ENCODE data around the gene CCSER1.

The CCSER1 gene

DNA sequence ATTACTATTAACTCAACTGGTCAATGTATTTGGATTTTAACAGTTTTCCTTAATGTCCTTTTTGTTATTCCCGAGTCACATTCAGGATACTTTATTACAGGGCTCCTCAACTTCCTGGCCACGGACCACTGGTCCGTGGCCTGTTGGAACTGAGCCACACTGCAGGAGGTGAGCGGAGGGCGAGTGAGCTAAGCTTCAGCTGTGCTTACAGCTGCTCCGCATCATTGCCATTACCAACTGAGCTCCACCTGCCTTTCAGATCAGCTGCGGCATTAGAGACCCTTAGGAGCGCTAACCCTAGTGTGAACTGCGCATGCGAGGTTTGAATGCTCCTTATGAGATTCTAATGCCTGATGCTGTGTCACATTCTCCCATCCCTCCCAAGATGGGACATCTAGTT lies 591.7 kb downstream of the CCSER1 start:
- H3K4me3 ChIP-seq (ENCODE audit: low read length): no peak overlapping the region
- no peak for DNase-seq (ENCODE audit: low read depth)
- TF ChIP-seq, protein P1, sequence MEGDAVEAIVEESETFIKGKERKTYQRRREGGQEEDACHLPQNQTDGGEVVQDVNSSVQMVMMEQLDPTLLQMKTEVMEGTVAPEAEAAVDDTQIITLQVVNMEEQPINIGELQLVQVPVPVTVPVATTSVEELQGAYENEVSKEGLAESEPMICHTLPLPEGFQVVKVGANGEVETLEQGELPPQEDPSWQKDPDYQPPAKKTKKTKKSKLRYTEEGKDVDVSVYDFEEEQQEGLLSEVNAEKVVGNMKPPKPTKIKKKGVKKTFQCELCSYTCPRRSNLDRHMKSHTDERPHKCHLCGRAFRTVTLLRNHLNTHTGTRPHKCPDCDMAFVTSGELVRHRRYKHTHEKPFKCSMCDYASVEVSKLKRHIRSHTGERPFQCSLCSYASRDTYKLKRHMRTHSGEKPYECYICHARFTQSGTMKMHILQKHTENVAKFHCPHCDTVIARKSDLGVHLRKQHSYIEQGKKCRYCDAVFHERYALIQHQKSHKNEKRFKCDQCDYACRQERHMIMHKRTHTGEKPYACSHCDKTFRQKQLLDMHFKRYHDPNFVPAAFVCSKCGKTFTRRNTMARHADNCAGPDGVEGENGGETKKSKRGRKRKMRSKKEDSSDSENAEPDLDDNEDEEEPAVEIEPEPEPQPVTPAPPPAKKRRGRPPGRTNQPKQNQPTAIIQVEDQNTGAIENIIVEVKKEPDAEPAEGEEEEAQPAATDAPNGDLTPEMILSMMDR (conservative IDR thresholded peaks at IDR 0.05; ENCODE audit: low read depth, low read length): no peak

DNA sequence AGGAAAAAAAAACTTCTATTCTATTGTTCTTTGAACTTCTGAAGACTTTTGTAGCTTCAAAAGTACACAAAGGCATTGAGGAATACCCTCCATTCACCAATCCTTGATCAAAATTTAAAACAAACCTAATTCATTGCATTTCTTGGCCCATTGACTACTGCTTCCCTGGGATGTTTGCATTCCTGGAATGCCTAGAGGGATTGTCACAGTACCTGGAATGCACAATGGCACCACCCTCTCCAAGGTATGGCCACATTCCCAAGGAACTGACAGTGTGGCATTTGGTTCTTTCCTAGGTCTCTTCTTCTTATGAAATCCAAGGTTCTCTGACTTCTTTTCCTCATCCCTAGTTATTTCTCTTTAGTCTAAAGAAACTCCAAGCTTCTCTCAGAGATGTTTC lies 600.7 kb downstream of the CCSER1 start:
- H3K4me3 ChIP-seq (ENCODE audit: low read length): no peak overlapping the region
- DNase-seq (ENCODE audit: low read depth): peak; percentile 34
- TF ChIP-seq, protein P1 (conservative IDR thresholded peaks at IDR 0.05; ENCODE audit: low read depth, low read length): no peak

DNA sequence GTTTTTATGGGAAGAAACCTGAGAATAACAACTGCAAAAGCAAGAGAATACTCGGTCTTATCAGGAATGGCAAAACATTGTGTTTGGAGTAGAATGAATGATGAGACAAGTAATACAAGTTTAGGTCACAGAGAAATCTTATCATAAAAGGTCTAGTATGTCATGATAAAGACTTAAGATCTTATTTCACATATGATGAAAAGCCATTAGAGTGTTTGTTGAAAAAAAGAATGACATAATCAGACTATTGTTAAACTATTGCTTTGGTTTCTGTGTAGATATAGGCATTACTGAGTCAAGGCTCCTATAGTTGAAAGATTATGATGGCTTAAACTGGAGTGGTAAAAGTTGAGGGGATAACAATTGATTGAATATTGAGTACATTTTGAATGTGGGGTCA lies 603.6 kb downstream of the CCSER1 start:
- no peak for DNase-seq (ENCODE audit: low read depth)
- H3K4me3 ChIP-seq (ENCODE audit: low read length): no peak overlapping the region
- TF ChIP-seq, protein P1 (conservative IDR thresholded peaks at IDR 0.05; ENCODE audit: low read depth, low read length): no peak

DNA sequence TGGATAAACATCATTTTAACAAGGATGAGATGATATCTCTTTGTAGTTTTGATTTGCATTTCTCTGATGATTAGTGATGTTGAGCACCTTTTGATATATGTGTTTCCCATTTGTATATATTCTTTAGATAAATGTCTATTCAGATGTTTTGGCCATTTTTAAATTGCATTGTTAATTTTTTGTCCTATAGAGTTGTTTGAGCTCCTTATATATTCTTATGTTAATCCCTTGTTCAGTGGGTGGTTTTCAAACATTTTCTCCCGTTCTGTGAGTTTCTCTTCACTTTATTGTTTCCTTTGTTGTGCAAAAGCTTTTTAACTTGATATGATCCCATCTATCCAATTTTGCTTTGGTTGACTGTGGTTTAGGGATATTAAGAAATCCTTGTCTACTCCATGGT lies 606.0 kb downstream of the CCSER1 start:
- TF ChIP-seq, protein P1 (conservative IDR thresholded peaks at IDR 0.05; ENCODE audit: low read depth, low read length): no peak

DNA sequence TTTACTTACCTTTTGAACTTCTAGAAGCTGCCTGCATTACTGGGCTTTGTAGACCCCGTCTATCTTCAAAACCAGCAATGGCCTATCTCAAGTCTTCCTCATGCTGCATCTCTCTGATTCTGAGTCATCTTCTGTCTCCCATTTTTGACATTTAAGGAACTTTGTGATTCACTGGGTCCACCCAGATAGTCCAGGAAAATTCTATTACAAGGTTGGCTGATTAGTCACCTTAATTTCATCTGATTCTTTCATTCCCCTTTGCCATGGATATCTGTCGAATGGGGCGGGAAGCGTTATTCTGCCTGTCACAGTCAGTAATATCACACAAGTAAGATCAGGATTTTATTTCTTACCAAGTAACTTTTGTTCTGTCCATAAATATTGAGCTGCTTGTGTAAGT lies 618.0 kb downstream of the CCSER1 start:
- no peak for DNase-seq (ENCODE audit: low read depth)
- no peak overlapping the region for H3K4me3 ChIP-seq (ENCODE audit: low read length)
- TF ChIP-seq, protein P1 (conservative IDR thresholded peaks at IDR 0.05; ENCODE audit: low read depth, low read length): no peak

More for the DNA sequence above, 606.0 kb downstream of the CCSER1 start:
- no peak for DNase-seq (ENCODE audit: low read depth)
- no peak overlapping the region for H3K4me3 ChIP-seq (ENCODE audit: low read length)

DNA sequence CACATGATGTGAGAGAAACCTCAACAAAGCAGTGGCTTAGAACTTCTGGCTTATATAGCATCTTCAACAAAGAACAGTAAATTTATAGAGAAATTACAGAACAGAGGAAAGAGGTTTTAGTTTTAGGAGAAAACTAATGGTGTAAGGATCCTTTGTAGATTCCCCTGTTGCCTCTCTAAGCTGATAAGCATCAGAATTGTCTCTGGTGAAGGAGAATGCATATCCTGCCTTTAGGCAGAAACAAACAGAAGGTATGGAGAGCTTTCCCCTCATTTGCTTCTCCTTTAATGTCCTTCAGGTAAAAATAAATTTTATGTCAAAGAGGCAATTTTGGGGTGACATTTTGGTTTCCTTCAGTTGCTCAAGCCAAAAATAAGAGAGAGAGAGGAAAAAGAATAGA lies 625.9 kb downstream of the CCSER1 start:
- TF ChIP-seq, protein P1 (conservative IDR thresholded peaks at IDR 0.05; ENCODE audit: low read depth, low read length): no peak
- no peak overlapping the region for H3K4me3 ChIP-seq (ENCODE audit: low read length)
- DNase-seq (ENCODE audit: low read depth): no peak

DNA sequence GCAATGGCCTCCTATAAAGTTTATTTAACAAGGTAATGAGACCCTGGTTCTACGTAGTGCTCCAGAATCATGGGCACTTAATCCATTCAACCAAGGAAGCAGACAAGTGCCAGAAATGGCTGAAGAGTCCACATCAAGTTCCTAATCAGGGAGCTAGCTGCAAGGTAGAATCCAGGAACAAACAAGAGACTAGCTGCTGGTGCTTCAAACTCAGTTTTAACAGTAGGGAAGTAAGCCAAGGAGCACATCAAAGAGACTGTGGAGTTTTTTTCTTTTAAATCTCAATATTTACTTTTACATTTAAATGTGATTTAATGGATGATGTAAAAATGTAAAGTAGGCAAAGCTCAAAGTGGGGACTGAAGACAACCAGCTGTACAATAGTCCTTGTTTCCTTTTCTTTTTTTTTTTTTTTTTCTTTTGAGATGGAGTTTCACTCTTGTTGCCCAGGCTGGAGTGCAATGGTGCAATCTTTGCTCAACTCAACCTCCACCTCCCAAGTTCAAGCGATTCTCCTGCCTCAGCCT lies 630.4 kb downstream of the CCSER1 start:
- no peak for DNase-seq (ENCODE audit: low read depth)
- H3K4me3 ChIP-seq (ENCODE audit: low read length): no peak overlapping the region
- TF ChIP-seq, protein P1 (conservative IDR thresholded peaks at IDR 0.05; ENCODE audit: low read depth, low read length): no peak
